ENCODE measurements around the gene SCAMP4.

The SCAMP4 gene

GRCh38 chr19:1961000-1961883 is 56.0 kb downstream of the SCAMP4 start:
- H3K9me3 Mint-ChIP-seq, result no peaks in the 10 kb centered on the region
- H3K4me3 Mint-ChIP-seq, result peak overlapping the region in 1 of 3 experiments; percentile 22
- H3K27ac Mint-ChIP-seq, result peak overlapping the region; percentile 86 to 94 (median 92)
- H3K4me1 Mint-ChIP-seq, result peaks cover 10% of the 10 kb centered on the region
- TF ChIP-seq CTCF (IDR thresholded peaks at IDR 0.05; ENCODE audit: unreplicated experiment in 3 of 3), result no peak
- peaks cover 4% of the 10 kb centered on the region for H3K36me3 Mint-ChIP-seq (ENCODE audit: low read depth)
- H3K27me3 Mint-ChIP-seq (ENCODE audit: low read depth), result no peaks in the 10 kb centered on the region

- H3K4me3 Mint-ChIP-seq, result no peak overlapping the region
- peaks cover 4% of the 10 kb centered on the region for H3K36me3 Mint-ChIP-seq (ENCODE audit: low read depth)
- no peak for TF ChIP-seq CTCF (IDR thresholded peaks at IDR 0.05; ENCODE audit: unreplicated experiment in 3 of 3)
- H3K9me3 Mint-ChIP-seq, result no peaks in the 10 kb centered on the region
- H3K4me1 Mint-ChIP-seq, result peaks cover 12% of the 10 kb centered on the region
- no peak overlapping the region for H3K27ac Mint-ChIP-seq
- no peaks in the 10 kb centered on the region for H3K27me3 Mint-ChIP-seq (ENCODE audit: low read depth)
Measured at GRCh38 chr19:1962674-1963073, 57.5 kb downstream of the SCAMP4 start.

DNA sequence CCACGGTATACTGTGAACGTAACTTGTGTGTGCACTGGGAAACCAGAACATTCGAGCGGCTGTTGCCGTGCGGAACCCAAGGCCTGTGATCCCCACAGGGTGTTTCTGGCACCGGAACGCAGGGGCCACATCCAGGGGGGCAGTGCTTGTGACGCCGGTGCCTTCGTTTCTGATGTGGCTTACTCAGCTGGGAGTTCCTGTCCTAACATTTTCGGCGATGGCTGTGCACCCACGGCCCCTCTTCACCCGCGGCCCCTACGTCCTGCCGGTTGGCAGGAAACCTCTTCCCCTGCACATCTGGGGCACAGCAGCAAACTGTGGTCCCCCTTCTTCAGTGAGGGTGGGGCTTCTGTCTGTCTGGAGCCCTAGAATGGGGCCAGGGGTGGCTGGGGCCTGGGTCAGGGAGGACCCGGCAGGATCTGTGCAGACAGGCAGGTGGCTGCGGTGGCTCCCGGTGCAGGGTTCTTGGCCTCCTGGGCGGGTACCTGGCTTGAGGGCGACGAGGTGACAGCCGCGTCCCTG is 61.9 kb downstream of the SCAMP4 start:
- Mint-ChIP-seq H3K27me3 (ENCODE audit: low read depth) (no peaks in the 10 kb centered on the region), H3K4me3 (no peak overlapping the region), H3K9me3 (no peaks in the 10 kb centered on the region), H3K4me1 (peaks cover 7% of the 10 kb centered on the region), H3K36me3 (ENCODE audit: low read depth) (peaks cover 7% of the 10 kb centered on the region), H3K27ac (no peak overlapping the region)
- no peak for TF ChIP-seq CTCF (IDR thresholded peaks at IDR 0.05; ENCODE audit: unreplicated experiment in 3 of 3)

DNA sequence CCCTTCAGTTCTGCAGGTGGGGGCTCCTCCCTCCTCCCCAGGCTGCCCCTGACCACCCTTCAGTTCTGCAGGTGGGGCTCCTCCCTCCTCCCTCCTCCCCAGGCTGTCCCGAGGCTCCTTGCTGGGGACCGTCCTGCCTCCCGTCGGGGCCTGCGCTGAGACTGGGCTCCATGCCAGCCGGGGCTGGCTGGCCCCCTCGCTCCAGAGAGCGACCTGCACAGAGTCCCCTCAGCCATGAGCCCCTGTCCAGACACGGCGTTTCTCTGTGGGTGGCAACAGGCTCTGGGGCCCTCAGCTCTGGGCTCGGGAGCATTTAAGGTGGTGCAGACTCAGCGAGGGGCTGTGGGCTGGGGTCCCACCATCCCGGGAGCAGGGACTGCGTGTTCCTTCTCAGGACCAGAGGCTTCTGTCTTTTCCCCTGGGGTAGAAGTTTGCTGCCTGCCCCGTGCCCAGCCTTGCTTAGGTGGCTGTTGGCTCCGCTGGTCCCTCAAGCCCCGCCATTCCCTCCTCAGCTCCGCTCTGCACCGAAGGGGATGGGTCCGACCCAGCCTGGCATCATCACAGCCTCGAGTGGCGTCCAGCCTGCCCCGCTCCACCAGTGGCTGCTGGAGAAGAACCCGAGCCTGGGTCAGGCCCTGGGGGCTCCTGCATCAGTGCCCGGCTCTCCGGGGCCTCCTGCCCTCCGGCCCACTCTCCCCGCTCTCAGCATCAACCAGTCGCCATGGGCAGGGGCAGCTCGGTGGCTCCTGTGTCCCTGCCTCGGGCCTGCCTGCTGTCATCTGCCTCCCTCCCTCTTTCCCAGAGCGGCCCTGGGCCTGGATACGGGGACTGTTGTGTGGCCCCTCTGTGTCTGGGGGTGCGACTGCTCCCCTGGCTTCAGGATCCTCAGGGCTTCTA is 63.3 kb downstream of the SCAMP4 start:
- Mint-ChIP-seq H3K4me3 (no peak overlapping the region), H3K9me3 (no peaks in the 10 kb centered on the region), H3K27ac (no peak overlapping the region), H3K4me1 (peaks cover 7% of the 10 kb centered on the region), H3K27me3 (ENCODE audit: low read depth) (no peaks in the 10 kb centered on the region), H3K36me3 (ENCODE audit: low read depth) (peaks cover 6% of the 10 kb centered on the region)
- no peak for TF ChIP-seq CTCF (IDR thresholded peaks at IDR 0.05; ENCODE audit: unreplicated experiment in 3 of 3)

DNA sequence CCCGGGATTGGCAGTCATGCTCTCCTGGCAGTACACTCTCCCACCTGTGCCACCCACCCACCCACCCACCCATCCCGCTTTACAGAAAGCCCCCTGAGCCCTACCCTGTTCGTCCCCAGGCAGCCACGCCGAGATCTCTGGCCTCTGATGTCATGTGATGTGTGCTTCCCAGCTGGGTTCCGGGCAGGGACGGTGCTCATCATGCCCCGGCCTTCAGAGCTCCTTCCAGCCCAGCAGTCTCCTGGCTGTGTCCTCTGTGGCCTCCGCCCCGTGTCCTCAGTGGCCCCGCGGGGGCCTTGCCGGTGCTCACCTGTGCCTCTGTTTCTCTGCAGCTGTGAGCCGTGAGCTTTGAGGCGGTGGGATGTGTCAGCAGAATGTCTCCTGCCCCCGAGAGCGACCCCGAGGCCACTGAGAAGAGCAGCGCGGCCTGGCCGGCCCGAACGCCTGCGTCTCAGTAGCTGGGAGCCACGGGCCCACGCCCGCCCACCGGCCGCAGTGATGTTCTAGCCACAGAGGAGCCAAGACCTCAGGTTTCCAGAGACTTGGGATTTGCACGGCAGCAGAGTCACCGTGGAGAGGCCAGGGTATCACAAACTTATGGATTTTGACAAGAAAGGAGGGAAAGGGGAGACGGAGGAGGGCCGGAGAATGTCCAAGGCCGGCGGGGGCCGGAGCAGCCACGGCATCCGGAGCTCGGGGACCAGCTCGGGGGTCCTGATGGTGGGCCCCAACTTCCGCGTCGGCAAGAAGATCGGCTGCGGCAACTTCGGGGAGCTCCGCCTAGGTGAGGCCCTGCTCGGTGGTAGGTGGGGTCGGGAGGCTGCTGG is 64.2 kb downstream of the SCAMP4 start:
- Mint-ChIP-seq H3K27ac (no peak overlapping the region), H3K27me3 (ENCODE audit: low read depth) (no peaks in the 10 kb centered on the region), H3K36me3 (ENCODE audit: low read depth) (peaks cover 7% of the 10 kb centered on the region), H3K9me3 (no peaks in the 10 kb centered on the region), H3K4me1 (peaks cover 7% of the 10 kb centered on the region), H3K4me3 (no peak overlapping the region)
- TF ChIP-seq CTCF (IDR thresholded peaks at IDR 0.05; ENCODE audit: unreplicated experiment in 3 of 3), result no peak
